DMS53 treated with DMSO at 0.1 percent for 48 hours (cell line): ENCODE measurements around the gene POLR3GL.

Experiments
- DNase-seq: peaks from one replicate; lab custom pipeline; 2025; ENCODE audit not compliant: unreplicated experiment; lab: John Stamatoyannopoulos, UW

The POLR3GL gene

DNA sequence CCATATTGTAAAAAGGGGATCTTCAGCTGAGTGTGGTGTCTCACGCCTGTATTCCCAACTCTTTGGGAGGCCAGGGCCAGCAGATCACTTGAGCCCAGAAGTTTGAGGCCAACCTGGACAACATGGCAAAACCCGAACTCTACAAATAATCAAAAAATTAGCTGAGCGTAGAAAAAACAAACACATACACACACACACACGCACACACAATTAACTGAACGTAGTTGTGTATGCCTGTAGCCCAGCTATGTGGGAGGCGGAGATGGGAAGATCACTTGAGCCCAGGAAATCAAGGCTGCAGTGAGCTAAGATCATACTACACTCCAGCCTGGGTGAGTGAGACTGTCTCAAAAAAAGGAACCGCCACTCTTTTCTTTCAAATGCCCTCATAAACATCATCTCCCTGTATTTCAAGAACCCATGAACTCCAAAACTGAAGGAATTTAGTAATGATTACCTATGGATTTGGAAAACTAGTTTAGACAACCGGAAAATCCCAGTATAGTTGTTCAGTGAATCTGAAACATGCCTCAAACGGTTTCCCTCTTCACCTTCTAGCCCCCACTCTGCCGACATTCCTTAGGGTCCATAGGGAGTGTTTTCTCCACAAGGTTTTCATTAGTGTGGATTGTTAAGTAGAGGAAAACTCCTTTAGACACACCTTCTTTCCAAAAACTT lies 27.4 kb downstream of the POLR3GL start:
- peak; percentile 65 for DNase-seq

DNA sequence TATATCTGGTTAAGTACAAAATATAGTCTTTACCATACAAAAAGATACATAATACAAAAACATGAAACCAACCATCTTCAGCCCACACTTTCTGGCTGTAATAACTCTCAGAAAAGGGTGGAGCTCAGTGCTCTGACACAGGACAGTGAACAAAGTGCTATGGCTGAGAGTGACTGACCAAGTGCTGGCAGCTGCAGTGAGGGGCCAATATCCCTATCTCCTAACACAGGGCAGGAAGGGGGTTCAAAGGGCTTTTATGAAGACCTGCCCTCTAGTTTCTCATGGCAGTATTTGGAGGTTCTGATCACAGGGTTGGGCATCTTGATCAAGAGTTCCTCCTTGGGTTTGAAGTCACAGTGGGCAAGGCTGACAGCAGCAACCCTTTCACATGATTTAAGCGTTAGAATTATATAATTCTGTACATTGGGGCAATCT lies 28.0 kb downstream of the POLR3GL start:
- peak; percentile 25 for DNase-seq

DNA sequence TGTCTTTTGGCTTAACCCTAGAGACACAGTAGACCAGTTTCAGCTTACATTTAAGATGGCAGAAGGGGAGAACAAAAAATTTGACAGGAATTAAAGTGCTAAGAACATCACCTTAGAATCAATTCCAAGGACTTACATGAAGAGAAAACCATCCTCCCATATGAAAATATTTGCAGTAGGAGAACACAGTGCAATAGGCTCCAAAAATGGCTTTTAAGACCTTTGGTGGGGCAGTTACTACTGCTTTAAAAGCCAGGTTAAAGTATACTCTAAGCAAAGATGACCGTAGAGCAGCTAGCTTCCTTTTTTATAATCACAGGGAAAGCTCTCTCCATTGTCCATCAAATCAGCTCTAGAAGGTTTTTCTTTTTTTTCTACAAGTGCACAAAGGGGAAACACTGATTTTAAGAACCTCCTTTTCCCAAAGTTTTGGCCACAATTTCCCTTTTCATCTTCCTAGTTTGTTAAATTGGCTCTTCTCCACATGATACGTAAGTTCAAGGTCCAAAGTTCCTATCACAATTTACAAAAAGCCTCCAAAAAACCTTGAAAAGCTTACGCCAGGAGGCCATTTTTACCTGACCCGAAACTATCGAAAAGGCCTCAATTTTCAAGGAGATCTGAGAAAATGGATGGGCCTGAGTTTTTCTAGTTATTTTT lies 28.6 kb downstream of the POLR3GL start:
- DNase-seq, result no peak

DNA sequence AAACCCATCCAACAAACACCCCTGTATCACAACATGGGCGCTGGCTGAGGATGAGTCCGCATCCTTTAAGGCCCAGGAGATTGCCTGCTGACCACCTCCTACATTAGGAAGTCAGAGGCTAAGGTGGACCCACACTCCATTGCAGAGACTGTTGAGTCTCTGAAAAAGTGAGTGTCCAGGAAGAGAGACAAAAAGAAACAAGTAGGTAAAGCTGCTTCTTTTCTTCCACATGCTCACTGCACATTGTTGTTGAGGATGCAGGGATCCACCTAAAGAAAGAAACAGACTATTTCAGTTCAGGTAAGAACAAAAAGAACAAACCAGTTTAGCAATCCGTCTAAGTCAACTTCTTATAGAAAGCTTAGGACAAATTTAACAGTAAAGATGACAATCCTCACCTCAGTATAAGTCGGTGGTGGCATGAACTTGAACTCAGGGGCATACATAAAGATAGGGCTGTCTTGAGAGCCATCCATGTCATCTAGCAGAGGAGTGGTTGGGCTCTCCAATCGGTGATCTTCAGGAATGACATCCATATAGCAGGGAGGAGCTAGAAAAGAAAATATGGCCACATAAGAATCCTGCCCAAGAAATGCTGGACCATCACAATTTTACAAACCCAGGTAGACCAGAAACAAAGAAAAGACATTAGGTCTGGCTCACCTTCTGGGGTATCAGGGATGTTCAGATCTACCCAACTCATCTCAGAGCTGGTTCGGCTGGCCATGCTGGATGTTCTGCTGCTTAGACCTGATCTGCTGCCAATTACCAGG lies 29.3 kb downstream of the POLR3GL start:
- DNase-seq, result no peak

DNA sequence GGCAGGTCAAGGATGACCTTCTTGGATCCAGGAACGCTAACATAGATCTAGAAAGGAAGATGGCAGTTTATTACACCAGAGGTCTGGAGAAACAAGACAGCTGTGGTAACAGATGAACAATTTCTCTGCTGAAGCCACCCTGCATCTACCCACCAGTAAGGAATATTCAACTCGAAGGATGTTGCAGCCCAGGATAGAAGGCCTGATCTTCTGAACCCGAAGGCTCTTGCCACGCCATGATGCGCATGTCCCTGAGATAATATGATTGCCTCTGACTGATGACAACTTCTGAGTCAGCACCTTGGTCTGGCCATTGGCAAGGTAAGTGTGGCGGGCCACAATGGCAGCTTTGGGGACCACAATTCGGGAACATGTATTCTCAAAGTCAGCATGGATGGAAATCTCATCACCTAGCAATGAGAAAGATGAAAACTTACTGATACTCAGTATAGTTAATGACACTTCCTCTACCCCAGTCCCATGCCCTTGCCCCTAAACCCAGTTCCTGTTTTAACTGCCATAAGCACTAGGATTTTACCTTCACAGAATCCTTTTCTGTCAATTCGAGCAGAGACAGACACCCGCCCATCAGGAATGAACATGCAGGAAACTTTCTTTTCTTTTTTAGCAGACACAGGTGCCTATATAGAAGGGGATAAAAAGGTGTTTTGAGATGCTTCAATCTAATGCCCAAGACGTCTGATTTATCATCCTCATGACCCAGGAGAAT lies 30.1 kb downstream of the POLR3GL start:
- no peak for DNase-seq

DNA sequence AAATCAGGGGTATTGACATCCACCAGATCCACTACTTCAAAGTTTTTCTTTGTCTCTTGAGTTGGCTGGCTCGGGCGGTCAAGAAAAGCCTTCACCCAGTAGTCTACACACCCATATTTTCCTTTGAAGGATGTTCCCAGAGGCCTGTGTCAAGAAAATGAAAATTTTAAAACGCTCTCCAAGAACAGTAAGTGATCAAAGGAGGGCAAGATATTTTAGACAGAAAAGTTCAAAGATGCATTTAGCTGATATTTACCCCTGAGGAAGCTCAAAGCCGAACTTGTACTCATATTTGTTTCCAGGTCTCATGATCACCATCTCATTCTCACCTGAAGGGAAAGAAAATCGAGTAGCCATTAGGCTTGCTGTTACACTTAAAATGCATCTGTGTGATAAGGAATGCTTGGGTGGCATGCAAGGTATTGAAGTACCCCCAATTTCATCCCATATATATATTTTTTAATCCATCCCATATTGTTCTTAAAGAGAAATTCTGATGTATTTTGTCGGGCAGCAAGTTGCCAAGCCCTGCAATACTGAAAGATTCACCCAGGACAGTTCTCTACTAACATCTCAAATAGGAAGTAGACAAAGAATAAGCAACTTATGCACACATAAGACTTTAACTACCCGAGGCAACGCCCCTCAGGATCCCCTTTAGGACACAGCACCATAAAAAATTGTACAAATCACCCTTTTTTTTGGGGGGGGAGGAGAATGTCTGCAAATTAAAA lies 30.8 kb downstream of the POLR3GL start:
- DNase-seq, result no peak

DNA sequence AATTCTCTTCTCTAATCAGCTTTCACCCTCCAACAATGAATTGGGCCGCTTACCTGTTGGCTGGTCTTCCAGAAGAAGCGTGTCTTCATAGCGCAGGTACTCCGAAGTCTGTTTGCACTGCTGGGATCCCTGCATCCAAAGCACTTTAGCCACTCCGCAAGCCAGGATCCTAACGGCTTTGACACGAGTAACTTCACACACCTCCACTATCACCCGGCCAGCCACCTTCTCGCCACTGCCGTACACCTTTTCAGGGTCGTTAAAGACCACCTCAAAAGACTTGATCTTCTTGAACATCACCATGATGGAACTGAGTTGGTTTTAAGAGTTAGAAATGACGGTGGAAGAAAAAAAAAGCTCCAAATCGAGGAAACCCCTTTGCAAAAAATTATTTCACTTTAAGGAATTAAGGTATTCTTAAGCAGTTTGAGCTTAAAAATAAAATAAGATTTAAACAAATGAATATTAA lies 31.5 kb downstream of the POLR3GL start:
- no peak for DNase-seq

DNA sequence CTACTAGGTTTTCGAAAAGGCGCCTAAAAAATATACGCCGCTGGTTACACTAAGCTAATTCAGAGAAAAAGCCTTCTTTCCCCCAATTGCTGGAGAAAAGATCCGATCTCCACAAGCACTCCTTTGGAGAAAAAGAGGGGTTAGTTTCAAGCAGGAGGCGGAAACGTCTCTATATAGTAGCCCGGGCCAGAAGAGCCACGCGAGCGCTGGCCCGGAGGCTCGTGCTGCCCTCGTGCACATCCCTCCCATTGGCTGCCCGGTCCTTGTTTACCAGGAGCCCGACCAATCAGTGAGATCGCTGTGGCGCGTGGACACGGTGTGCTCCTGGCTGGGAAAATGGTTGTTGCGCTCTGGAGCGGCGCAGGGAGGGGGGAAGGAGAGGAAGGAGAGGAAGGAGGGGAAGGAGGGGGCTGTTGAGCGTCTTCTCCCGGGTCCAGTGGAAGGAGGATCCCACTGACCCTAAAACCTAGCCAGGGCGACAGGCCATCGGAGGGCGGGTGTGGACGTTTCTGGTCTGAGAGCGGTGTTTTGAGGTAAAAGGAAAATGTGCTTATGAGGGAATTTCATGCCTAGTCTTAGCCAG lies 32.0 kb downstream of the POLR3GL start, which contains the start of gene TXNIP:
Gene TXNIP, minus strand, starts transcription at position 147 of the 583 bp plus-strand sequence. CDS start 313 bp downstream, outside the sequence.
- peak; percentile 94 for DNase-seq

DNA sequence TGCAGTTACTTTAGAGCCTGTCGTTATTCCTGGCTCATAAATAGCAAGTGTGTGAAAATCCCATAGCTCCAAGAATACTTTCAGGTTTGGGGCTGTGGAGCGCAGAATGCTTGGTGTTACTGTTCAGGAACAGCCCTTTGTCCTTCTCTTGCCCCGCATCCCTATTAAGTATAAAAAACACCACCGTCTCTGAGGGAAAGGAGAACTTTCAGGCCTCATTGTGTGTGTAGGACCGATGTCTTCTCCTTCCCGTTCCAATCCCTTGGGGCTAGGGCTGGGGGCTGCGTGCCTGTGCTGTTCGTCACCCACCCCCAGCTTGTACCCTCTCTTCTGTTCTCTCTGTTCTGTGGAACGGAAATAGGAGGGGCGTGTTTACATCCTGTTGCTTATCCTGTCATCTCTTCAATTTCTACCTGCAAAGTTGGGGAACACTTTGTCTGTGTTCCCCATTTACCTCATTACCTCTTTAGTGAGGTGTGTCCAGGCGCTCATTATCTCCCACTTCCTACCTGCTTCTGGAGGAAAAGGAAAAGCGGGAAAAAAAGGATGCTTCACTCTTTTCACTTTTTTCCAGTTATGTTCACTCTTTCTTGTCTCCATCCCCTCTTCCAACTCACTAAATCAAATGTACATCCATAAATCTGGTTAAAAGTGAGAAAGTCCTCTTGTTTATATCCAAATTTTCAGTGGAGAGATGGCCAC lies 32.7 kb downstream of the POLR3GL start:
- no peak for DNase-seq

DNA sequence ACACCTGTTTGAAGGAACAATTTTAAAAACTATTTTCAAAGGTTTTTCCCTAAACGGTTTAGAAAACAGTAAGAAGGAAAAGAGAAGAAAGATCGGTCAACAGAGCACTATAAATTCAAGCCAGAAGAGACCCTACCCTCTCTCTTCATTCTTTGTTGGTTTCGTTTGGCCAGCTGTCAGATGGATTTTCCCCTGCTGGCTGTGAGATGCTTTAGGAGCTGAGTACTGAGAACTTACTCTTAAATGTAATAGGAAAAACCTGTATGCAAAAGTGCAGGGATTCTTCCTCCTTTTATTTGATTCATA lies 33.2 kb downstream of the POLR3GL start:
- no peak for DNase-seq

DNA sequence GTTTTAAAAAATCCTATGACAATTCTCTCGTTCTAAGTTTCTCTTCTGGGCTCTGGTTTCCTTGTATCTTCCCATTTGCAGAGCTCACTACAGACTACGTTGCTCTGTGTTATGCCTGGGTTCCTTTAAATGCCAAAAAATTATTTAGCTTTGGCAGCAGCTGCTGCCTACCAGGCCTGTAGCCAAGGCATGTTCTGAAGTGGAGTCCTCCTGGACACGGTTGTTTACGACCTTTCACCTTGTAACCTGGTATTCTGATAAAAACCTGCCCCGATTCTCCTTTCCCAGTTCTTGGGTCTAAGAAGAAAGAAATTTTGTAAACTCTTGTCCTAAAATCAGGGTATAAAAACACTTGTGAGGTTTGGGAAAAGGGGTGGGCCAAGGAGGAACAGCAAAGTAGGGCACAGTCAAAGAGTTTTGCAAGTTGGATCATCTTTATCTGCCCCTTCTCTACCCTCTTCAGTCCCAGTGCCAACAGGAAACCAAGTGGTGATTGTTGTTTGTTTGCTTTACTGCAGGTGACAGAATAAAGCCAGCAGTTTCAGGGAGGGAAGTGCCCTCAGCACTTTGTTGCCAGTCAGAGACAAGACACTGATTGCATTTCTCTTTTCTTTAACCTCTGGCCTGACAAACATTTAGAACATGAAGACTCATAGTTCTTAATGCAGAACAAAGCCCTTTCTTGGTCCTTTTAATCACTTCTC lies 35.0 kb downstream of the POLR3GL start:
- peak; percentile 74 for DNase-seq

DNA sequence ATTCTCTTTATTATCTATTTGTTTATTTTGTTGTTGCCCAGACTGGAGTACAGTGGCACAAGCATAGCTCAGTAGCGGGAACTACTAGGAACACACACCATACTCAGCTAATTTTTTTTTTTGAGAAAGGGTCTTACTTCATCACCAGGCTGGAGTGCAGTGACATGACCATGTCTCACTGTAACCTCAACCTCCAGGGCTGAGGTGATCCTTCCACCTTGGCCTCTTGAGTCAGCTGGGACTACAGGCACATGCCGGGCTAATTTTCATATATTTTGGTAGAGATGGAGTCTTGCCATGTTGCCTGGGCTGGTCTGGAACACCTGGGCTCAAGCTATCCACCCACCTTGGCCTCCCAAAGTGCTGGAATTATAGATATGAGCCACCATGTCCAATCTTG lies 37.2 kb downstream of the POLR3GL start:
- DNase-seq, result no peak

DNA sequence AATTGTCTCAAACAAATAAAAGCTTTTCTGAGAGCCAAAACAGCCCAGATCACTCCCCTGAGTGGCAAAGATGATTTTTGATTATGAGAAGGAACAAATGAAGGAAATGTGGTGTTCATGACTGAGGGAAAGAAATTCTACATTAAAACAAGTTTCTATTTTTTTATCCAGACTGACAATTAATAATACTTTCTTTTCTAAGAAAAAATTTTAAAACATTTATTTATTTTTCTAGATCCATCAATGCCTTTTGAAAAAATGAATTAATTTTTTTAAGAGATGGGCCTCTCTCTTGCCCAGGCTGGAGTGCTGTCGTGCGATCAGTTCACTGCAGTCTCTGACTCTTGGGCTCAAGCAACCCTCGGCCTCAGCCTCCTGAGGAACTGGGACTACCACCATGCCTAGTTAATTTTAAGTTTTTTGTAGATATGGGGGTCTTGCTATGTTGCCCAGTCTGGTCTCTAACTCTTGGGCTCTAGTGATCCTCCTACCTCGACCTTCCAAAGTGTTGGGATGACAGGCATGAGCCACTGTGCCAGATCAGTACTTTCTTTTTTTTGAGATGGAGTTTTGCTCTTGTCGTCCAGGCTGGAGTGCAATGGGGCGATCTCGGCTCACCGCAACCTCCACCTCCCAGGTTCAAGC lies 43.1 kb downstream of the POLR3GL start:
- DNase-seq, result no peak

DNA sequence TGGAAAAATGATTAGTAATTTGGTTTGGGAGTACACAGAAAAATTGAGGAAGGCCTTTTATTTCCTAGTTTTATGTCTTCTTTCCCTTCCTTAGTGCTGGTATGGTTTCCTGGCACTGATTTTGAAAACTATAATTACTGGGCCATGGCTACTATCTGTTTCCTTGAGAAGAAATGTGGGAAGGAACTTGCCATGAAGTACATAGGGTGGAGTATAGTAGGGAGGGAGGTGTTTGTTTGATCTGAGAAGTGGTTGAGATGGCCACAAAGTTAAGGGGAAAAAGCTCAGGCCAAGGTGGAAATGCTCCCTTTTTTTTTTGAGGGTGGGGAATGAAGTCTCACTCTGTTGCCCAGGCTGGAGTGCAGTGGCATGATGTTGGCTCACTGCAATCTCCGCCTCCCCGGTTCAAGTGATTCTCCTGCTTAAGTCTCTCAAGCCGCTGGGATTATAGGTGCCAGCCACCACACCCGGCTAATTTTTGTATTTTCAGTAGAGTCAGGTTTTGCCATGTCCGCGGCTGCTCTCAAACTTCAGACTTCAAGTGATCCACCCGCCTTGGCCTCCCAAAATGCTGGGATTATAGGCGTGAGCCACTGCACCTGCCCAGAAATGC lies 45.7 kb downstream of the POLR3GL start:
- no peak for DNase-seq

DNA sequence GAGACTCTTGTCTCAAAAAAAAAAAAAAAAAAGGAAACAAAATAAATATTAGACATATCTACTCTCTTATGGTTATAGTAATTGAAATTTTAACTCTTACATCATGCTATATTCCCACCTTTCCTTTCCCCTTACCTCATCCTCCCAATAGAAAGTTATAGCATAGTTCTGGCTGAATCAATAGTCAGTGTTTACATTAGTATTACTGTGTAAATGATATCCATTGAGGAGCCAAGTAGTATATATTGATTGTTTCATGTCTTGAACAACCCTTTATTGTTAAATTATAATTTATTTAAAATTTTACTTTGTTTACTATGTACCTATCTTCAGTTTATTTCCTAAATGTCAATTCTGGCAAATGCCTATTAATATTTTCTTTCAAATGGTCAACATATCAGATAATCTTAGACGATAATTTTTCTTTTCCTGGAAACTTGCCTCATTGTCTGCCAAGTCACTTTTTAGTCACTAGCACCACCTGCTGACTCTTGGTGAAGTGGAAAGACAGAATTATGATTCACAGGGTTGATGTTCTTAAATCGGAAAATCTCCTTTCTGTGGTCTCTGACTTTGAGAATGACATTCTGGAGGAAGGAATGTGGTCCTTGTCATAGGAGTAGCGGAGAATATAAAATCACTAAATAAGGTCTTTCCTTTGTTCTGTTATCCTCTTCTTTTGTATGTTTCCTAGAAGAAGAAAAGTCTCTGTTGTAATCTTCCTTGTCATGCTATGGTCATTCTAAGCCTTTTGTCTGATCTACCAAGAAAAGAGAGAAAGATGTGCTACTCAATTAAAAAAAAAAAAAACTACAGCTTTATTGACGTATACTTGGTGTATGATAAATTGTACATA lies 48.4 kb downstream of the POLR3GL start:
- DNase-seq, result peak; percentile 81

DNA sequence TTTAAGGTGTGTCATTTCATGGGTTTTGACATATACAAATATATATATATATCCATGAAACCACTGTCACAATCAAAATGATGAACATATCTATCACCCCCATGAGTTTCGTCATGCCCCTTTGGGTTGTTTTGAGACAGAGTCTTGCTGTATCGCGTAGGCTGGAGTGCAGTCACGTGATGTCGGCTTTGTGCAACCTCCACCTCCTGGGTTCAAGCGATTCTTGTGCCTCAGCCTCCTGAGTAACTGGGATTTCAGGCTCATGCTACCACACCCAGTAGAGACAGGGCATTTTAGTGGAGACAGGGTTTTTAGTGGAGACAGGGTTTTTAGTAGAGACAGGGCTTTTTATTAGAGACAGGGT lies 49.1 kb downstream of the POLR3GL start:
- DNase-seq, result no peak

DNA sequence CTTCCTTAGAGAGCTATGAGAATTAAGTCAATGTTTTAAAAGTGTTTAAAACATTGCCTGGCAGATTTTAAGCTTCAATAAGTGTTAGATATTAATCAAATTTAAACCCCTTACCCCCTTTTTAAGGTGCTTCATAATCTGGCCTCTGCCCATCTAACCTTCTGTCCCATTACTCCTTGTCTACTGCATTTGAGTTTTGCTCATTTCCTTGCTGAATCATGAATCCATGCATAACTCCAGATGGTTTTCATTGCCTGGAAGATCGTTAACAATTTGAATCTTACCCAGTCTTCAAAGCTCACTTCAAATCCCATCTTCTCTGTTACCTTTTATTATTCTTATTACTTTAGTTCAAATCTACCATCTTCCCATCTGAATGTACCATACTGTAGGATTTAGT lies 52.4 kb downstream of the POLR3GL start:
- DNase-seq, result no peak
